Panc1 (cell line): ENCODE data around the gene LCA5L.

ENCODE experiments used
- POLR2AphosphoS5 ChIP-seq: IDR thresholded peaks from 2 replicates; pipeline ENCODE4 v1.6.1; 2012; ENCODE audit warnings: mild to moderate bottlenecking, low read depth, low read length, moderate library complexity
- TF ChIP-seq, protein P1 (sequence below): fragments of 450-650 bp; IDR thresholded peaks from 2 replicates; pipeline ENCODE4 v1.5.1; 2017; ENCODE audit warnings: mild to moderate bottlenecking
- TF ChIP-seq, protein P2 (sequence below), 2 experiments: IDR thresholded peaks; 2 replicates each; pipeline ENCODE4 v1.6.1; 2011 to 2012; ENCODE audit warnings: low read depth in 2 of 2, control low read depth in 1 of 2, low read length in 1 of 2, mild to moderate bottlenecking in 1 of 2, moderate library complexity in 1 of 2; ENCODE audit not compliant: insufficient read depth in 1 of 2

DNA sequence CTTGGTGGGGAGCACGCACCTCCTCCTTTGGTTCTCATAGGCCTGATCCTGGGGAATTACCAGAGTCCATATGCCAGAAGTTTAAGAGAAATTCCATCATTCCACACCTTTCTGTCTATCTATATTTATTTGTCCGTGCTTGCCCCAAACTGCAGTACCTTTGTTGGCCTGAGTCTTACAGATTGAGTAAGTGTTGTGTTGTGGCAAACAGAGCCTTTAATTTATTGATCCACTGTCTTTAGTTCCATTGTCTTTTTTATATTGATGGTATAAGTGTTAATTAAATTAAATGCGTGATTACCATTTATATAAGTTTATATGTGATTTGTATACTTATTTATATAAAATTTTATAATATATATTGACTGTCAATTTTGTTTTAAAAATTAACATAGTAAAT lies 11.1 kb upstream of the LCA5L start:
- TF ChIP-seq POLR2AphosphoS5 = no peak
- TF ChIP-seq, protein P1, sequence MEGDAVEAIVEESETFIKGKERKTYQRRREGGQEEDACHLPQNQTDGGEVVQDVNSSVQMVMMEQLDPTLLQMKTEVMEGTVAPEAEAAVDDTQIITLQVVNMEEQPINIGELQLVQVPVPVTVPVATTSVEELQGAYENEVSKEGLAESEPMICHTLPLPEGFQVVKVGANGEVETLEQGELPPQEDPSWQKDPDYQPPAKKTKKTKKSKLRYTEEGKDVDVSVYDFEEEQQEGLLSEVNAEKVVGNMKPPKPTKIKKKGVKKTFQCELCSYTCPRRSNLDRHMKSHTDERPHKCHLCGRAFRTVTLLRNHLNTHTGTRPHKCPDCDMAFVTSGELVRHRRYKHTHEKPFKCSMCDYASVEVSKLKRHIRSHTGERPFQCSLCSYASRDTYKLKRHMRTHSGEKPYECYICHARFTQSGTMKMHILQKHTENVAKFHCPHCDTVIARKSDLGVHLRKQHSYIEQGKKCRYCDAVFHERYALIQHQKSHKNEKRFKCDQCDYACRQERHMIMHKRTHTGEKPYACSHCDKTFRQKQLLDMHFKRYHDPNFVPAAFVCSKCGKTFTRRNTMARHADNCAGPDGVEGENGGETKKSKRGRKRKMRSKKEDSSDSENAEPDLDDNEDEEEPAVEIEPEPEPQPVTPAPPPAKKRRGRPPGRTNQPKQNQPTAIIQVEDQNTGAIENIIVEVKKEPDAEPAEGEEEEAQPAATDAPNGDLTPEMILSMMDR = no peak
- TF ChIP-seq, protein P2, sequence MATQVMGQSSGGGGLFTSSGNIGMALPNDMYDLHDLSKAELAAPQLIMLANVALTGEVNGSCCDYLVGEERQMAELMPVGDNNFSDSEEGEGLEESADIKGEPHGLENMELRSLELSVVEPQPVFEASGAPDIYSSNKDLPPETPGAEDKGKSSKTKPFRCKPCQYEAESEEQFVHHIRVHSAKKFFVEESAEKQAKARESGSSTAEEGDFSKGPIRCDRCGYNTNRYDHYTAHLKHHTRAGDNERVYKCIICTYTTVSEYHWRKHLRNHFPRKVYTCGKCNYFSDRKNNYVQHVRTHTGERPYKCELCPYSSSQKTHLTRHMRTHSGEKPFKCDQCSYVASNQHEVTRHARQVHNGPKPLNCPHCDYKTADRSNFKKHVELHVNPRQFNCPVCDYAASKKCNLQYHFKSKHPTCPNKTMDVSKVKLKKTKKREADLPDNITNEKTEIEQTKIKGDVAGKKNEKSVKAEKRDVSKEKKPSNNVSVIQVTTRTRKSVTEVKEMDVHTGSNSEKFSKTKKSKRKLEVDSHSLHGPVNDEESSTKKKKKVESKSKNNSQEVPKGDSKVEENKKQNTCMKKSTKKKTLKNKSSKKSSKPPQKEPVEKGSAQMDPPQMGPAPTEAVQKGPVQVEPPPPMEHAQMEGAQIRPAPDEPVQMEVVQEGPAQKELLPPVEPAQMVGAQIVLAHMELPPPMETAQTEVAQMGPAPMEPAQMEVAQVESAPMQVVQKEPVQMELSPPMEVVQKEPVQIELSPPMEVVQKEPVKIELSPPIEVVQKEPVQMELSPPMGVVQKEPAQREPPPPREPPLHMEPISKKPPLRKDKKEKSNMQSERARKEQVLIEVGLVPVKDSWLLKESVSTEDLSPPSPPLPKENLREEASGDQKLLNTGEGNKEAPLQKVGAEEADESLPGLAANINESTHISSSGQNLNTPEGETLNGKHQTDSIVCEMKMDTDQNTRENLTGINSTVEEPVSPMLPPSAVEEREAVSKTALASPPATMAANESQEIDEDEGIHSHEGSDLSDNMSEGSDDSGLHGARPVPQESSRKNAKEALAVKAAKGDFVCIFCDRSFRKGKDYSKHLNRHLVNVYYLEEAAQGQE (IDR thresholded peaks at IDR 0.05; ENCODE audit: insufficient read depth in 1 of 2, low read depth in 2 of 2, low read length in 1 of 2) = no peak
